WTC11 (cell line): ENCODE results near the gene PRPH.

Experiments
- CTCF ChIP-seq: fragments of 200-600 bp; IDR thresholded peaks from 2 replicates; pipeline ENCODE4 v1.8.0; 2022; ENCODE audit warnings: antibody characterized with exemption
- FOXJ3 ChIP-seq: sonication (generic); formaldehyde crosslinking; IDR thresholded peaks from 2 replicates; pipeline ENCODE4 v1.9.0; 2021; ENCODE audit warnings: missing genetic modification reagents, mild to moderate bottlenecking, borderline replicate concordance
- GTF2I ChIP-seq: fragments of 250-450 bp; sonication (Bioruptor Pico); conservative IDR thresholded peaks from 2 replicates; pipeline ENCODE4 v1.4.0; 2021; ENCODE audit warnings: mild to moderate bottlenecking
- IRF1 ChIP-seq: sonication (generic); formaldehyde crosslinking; IDR thresholded peaks from 2 replicates; pipeline ENCODE4 v1.8.0; 2023; ENCODE audit warnings: missing genetic modification reagents
- KAT7 ChIP-seq: sonication (generic); formaldehyde crosslinking; IDR thresholded peaks from 2 replicates; pipeline ENCODE4 v1.8.1; 2023; ENCODE audit warnings: missing genetic modification reagents, mild to moderate bottlenecking, borderline replicate concordance
- PREB ChIP-seq: sonication (generic); formaldehyde crosslinking; IDR thresholded peaks from 2 replicates; pipeline ENCODE4 v1.8.1; 2022; ENCODE audit warnings: mild to moderate bottlenecking, missing genetic modification reagents, moderate library complexity, borderline replicate concordance
- SMAD4 ChIP-seq: sonication (generic); formaldehyde crosslinking; IDR thresholded peaks from 2 replicates; pipeline ENCODE4 v1.8.0; 2022; ENCODE audit warnings: mild to moderate bottlenecking, missing genetic modification reagents
- SP1 ChIP-seq: sonication (generic); formaldehyde crosslinking; conservative IDR thresholded peaks from 2 replicates; pipeline ENCODE4 v1.8.1; 2022; ENCODE audit warnings: missing genetic modification reagents
- ZNF396 ChIP-seq: fragments of 250-450 bp; sonication (Bioruptor Pico); IDR thresholded peaks from 2 replicates; pipeline ENCODE4 v1.8.0; 2021; ENCODE audit warnings: mild to moderate bottlenecking, moderate library complexity, borderline replicate concordance

- TF ChIP-seq CTCF (no peak), FOXJ3 (no peak), PREB (CRISPR knock-in tag) (no peak), GTF2I (CRISPR knock-in tag) (no peak), SP1 (CRISPR knock-in tag) (no peak), ZNF396 (CRISPR knock-in tag) (no peak), IRF1 (CRISPR knock-in tag) (no peak), KAT7 (CRISPR knock-in tag) (no peak), SMAD4 (CRISPR knock-in tag) (no peak)
Observed at GRCh38 chr12:49253033-49253623, 41.8 kb upstream of the PRPH start.
